CD4-positive, alpha-beta T cell treated with Interleukin-6 at 100 ng/mL for 8 hours (primary cell): ENCODE results near the gene RBM11.
"Not testable (repeated sequence)": the region's sequence is repeated elsewhere in the genome, so short reads cannot be mapped to it uniquely, and the experiment has no call there.

Source experiments
- DNase-seq: peaks from one replicate; pipeline ENCODE4 v3.0.0-alpha.2; 2020; ENCODE audit warnings: mixed read lengths, low spot score

Gene RBM11

GRCh38 chr21:14215971-14216641 lies at the start of gene RBM11:
RBM11 (plus strand) TSS chr21:14216157; CDS start chr21:14216187, 30 bp downstream.
- DNase-seq = peak; percentile 63

DNA sequence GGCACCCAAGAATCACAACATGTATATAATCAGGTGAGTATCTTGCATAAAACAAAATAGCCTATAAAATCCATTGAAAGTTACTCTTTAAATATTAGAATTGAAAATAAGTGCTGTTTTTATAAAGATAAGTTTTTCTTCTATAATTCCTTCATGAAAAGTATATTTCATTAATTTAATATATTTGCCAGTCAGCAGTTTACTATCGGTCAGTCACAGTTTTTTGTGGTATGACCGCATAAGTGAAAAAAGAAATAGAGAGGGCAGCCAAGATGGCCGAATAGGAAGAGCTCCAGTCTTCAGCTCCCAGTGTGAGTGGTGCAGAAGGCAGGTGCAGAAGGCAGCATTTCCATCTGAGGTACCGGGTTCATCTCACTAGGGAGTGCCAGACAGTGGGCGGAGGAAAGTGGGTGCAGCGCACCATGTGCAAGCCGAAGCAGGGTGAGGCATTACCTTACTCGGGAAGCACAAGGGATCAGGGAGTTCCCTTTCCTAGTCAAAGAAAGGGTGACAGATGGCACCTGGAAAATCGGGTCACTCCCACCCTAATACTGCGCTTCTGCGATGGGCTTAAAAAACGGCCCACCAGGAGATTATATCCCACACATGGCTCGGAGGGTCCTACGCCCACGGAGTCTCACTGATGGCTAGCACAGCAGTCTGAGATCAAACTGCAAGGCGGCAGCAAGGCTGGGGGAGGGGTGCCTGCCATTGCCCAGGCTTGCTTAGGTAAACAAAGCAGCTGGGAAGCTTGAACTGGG lies 49.3 kb upstream of the RBM11 start:
- not testable (repeated sequence) for DNase-seq

GRCh38 chr21:14206222-14206621 lies 9.7 kb upstream of the RBM11 start:
- no peak for DNase-seq

DNA sequence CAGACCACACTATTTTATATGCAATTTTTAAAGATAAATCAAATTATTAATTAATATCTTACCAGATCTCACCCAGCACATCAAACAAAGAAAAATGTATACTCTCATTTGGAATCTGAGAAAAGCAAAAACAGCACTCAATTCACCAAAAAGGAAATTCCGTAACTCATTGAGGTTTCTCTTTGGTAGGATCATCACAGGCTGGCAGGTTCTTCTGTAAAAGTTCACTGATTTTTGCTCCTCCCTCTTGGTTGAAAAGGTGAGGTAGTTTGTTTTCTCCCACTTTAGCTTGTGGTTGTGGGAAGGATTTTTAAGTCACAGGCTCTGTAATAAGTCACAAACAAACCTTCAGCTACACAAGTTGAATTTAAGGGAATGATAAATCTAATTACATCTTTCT lies 5.2 kb upstream of the RBM11 start, which contains the start of gene LIPI:
LIPI (minus strand) TSS at position 218 of the 400 bp plus-strand sequence; CDS start at position 108, 110 bp downstream.
- DNase-seq = no peak

- DNase-seq = no peak
Measured at GRCh38 chr21:14213164-14213563, 2.8 kb upstream of the RBM11 start.

GRCh38 chr21:14223365-14223764 lies 7.4 kb downstream of the RBM11 start:
- no peak for DNase-seq

DNA sequence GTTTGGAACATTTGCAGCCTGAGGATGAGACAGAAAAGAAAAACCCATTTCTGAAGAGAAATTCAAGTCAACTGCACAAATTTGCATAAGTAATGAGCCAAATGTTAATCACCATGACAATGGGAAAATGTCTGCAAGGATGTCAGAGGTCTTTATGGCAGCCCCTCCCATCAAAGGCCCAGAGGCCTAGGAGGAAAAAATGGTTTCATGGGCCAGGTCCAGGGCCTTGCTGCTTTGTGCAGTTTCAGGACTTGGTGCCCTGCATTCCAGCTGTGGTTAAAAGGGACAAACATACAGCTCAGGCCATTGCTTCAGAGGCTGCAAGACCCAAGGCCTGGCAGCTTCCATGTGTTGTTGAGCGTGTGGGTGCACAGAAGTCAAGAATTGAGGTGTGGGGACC lies 13.4 kb downstream of the RBM11 start:
- no peak for DNase-seq

GRCh38 chr21:14235101-14235500 lies 19.1 kb downstream of the RBM11 start:
- no peak for DNase-seq

DNA sequence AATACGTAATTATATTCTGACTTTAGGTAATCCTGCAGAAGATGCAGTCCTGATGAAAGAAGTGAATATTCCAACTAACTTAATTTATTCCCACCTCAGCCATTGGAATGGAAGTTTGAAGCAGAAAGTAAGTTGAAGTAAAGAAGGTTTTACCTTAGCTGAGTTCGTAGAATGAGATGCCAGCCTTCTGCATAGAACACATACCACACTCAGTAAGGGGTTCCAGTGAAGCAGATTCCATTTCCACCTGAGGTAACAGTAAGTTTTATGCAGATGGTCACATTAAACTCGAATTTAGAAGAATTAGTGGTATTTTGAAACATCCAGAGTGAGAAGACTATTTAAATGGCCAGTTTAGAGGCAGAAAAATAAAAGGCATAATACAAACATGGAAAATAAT lies 20.2 kb downstream of the RBM11 start:
- no peak for DNase-seq

DNA sequence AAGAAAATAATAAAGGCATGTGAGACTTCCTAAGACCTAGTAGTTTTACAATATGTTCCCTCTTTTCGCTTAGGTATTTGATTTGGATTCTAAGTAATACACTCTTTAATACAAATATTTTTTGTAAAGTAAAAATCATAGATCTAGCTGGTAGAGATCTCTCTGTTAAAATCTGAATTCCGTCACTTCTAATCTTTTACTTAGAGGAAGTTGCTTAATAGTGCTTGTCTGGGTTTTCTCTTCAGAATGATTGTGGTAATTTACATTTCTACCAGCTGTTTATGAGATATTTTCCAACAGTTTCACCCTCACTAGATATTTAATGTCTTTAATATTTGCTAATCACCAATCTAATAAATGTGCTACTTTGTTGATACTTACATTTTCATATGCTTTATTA lies 23.3 kb downstream of the RBM11 start:
- no peak for DNase-seq

- DNase-seq = no peak
Measured at GRCh38 chr21:14241297-14241696, 25.3 kb downstream of the RBM11 start.

DNA sequence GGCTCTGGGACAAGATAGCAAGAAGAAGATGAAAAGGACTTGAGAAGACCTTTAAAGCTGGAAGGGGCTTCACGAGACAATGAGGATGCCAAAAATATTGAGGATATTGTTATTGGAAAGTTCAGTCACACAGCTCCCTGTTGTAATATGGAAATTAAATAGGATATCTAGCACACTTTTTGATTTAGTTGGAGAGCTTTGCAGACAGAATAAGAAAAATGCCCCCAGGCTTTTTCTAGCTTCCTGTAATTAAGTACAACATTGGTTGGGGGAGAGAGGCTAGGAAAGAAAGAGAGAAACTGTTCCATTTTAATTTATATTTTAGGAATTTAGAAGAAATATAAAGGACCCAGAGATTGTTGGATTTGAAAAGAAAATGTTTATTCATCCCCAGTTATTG lies 27.5 kb downstream of the RBM11 start:
- no peak for DNase-seq

DNA sequence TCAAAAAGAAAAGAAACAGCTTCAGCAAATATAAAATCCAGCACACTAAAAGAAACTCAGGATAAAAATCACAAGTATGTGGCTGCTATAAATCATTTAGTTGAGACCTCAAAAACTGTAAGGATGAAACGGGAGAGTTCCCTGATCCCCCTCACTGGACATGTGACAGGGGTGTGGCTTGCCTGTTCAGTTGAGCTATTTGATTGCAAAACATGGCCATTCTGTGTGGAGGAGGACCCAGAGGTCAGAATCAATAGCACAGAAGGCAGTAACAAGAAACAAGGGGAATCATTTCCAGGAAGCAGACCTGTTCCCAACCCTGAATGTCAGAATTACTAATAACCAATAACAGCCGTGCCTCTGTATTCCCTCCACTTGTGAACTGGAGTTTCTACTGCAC lies 27.9 kb downstream of the RBM11 start:
- no peak for DNase-seq

- no peak for DNase-seq
Measured at GRCh38 chr21:14244911-14245310, 29.0 kb downstream of the RBM11 start.

- DNase-seq = no peak
Measured at GRCh38 chr21:14245711-14246110, 29.8 kb downstream of the RBM11 start.

DNA sequence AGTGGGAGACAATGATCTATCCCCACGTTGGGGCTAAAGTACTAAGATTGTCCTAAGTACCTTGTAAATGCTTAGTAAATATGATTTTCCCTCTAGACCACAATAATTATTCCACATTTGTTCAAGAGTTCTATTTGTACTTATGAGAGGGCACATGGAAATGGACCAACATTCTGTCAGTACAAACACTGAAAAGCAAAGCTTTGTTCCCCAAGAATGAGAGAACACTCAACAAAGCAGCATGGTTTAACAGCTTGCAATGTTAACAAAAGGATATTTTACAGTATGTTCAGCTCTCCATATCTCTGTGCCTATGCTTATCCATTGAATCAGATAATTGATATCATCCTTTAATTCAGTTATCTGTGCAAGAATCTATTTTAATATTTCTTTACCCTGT lies 35.4 kb downstream of the RBM11 start:
- DNase-seq = no peak

DNA sequence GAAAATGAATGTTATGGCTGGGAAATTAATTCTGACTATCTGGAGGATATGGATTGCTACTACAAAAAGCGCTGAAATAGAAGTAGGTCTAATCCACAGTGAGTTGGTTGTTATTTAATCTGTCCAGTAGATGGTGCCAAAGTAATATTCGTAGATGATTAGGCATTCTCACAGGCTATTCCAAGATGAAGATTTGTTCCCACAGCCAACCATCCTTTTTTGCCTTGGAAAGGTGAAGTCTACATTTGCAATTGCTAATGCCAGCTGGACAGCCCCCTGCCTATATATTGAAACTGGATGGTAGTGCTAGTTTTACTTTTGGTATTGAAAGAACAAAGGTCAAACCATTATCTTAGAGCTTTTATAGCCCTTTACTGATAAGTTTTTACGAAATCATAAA lies 43.8 kb downstream of the RBM11 start:
- DNase-seq = peak; percentile 1

DNA sequence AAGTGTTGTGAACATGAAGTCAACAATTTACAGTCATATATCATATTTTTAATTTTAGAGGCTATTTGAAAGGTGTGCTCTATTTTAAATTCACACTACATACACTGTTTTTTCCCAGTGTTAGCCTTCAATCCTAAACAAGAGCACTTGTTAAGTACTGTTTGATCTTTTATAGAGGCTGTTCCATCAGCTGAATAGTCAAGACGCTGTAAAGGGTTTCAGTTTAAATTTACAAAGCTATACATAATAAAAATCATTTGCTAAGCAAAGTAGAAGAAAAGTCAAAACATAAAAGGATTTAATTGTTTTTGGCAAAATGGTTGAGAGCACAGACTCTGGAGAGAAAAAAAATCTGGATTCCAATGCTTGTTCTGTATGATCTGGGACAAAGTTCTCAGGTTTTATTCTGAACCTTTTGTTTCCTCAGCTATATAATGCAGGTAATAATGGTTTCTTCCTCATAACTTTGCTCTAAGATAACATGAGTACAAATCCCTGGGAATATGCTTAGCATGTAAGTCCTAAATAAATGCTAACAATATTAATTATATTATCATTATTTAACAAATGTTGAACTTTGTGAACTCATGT lies 44.3 kb downstream of the RBM11 start:
- no peak for DNase-seq

GRCh38 chr21:14262039-14262438 lies 46.1 kb downstream of the RBM11 start:
- DNase-seq = no peak

GRCh38 chr21:14263879-14264278 lies 47.9 kb downstream of the RBM11 start:
- no peak for DNase-seq

GRCh38 chr21:14265023-14265422 lies 49.1 kb downstream of the RBM11 start:
- no peak for DNase-seq

GRCh38 chr21:14267076-14267475 lies 51.1 kb downstream of the RBM11 start:
- DNase-seq = no peak

DNA sequence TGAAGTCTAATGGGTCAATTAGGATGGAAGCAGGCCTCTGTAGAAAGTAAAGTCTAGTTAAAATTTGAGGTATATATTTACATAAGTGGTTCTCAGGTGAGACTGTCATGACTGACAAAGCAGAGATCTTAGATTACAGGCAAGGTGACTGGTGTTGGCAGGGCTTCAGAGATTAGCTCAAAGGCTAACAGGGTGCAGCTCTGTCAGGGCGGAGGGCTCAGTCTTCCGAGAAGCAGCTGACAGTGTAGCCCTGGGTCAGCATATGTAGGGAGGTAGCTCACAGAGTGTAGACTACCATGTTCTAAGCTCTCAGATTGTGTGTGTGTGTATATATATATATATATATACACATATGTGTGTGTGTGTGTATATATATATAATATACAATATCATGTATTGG lies 54.7 kb downstream of the RBM11 start:
- DNase-seq = no peak
